GM19099 (cell line): ENCODE measurements around the gene RASSF5.

Experiments used
- POLR2A ChIP-seq: IDR thresholded peaks from 3 replicates; pipeline ENCODE4 v1.6.1; 2011; ENCODE audit warnings: low read depth; ENCODE audit not compliant: insufficient read length; ENCODE audit errors: extremely low read depth

The RASSF5 gene

GRCh38 chr1:206486995-206487788, 20.1 kb upstream of the RASSF5 start:
- no peak for TF ChIP-seq POLR2A

GRCh38 chr1:206487970-206488369, 19.4 kb upstream of the RASSF5 start:
- TF ChIP-seq POLR2A = no peak

GRCh38 chr1:206488466-206488865, 18.9 kb upstream of the RASSF5 start:
- no peak for TF ChIP-seq POLR2A

DNA sequence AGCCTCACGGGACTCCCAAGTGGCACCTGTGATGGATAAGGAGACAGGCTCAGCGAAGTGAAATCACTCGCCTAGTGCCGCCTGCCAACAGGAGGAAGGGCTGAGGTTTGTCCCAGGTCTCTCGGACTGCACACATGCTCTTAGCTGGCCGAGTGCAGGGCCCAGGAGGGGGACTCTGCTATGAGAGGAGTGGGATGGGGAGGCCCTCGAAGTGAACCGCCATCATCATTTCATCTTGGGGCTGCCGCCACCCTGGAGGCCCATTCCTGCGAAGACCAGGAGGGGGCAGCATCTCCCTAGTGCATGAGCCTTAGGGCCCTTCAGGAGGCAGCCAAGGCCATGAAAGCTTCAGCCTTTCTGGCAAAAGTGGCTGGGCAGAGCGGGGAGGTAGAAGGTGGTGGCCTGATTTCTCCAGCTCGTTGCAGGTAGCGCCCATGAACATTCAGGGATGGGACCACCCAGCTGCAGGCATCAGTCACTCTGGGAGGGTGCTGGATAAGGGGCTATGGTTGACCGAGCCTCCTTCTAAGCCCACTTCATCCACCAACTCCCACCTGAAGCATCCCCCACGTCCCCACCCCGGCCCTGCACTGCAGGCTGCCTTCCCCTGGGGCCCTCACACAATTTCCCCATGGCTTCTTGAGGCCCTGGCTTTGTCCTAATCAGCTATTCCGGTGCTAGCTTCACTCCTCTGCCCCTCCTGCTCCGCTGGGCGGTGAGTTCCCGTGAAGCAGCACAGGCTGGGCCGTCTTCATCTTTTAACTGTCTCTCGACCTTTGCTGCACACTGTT, 17.2 kb upstream of the RASSF5 start:
- no peak for TF ChIP-seq POLR2A

DNA sequence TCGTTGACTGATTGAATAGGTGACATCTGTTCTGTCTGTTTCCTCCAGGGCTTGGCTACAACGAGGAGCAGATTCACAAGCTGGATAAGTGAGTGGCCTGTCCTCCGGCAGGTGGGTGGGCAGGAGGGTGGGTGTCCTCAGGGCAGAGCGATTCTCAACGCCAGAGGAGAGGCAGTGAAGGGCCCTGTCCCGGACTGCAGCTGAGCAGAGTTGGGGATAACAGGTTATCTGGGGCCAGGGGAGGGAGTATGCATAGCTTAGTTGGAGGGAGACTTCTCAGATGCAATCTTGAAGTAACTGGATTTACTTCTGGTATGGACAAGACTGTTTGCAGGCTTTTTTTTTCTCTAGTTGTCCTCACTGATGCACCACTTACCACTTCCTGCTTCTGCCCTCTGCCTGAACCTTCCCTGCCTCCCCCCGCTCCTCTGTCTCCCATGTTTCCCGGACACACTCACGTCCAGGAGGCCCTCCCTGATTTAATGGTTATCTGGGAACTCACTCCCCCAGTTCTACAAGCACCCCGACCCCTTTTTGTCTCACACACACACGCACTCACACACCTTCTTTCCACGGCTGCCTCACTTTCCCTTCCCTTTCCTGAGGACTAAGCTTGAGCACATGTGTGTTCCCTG, 16.4 kb upstream of the RASSF5 start:
- no peak for TF ChIP-seq POLR2A

GRCh38 chr1:206491616-206492015, 15.7 kb upstream of the RASSF5 start:
- no peak for TF ChIP-seq POLR2A

DNA sequence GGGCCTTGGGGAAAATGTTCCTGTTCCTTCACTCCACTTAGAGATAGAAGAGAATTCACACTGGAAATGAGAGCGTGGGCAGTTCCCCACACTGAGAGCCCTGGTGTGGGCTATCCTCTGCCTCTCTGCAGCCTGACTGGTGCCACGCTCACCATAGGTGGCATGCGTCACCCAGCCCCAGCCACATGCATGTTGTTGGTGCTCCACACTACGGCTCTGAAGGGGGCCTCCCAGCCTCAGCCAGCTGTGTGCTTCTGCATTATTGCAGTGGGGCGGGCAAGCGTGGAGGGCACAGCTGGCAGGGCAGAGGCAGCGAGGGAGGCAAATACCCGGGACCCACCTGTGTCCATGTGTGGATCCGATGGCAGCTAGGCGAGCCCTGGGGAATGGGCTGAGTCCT, 14.7 kb upstream of the RASSF5 start:
- TF ChIP-seq POLR2A = no peak

DNA sequence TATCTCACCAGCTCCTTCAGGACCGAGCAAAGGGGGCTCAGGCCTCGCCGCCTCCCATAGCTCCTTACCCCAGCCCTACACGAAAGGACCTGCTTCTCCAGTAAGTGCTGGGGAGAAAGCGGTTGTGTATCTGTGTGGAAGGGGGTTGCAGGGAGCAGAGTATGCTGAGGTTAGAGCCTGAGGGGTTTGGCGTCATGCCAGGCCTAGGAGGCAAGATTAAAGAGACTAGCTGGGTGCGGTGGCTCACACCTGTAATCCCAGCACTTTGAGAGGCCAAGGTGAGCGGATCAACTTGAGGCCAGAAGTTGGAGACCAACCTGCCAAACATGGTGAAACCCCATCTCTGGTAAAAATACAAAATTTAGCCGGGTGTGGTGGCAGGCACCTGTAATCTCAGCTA, 14.1 kb upstream of the RASSF5 start:
- no peak for TF ChIP-seq POLR2A

GRCh38 chr1:206495011-206495461, 12.3 kb upstream of the RASSF5 start:
- no peak for TF ChIP-seq POLR2A

DNA sequence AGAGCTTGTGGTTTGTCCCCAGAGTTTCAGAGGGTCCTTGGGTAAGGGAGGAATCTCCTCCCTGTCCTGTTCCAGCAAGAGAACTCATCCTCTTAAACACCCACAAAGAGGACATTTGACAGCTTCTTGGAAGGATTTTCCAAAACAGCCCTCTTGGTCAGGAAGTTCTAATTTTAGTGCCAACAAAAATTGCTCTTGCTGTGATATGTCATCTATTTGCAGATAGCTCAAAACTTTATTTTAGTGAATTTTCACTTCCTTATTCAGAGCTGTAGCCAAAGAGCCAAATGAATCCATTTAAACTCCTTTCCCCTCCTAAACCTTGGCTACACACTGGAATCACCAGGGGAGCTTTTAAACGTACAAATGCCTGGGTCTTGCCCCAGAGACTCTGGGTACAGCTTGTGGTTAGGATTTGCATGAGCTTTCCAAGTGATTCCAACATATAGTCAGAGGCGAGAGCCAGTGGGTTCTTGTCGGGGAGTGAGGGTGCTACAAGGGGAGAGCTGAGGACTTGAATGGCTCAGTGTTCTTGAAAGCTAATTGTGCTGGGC, 11.8 kb upstream of the RASSF5 start:
- no peak for TF ChIP-seq POLR2A

GRCh38 chr1:206496131-206496793, 11.1 kb upstream of the RASSF5 start:
- TF ChIP-seq POLR2A = no peak

DNA sequence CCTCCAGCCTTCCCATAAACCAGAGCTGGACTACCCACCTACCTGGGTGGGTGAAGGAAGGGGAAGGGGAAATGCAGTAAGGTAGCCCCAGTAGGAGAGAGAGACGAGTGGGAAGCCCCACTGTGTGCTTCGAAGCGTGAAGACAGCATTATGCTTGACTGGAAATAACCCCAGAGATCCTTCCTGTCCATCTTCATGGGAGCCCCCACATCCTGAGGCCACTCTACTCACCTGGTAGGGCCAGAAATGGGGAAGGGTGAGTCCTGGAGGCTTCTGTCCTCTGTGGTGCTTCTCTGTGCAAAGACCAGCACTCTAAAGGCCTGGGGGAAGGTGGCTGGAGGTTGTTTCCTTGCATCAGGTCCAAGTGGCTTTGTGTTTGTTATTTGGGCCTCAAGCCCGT, 10.0 kb upstream of the RASSF5 start:
- TF ChIP-seq POLR2A = no peak

DNA sequence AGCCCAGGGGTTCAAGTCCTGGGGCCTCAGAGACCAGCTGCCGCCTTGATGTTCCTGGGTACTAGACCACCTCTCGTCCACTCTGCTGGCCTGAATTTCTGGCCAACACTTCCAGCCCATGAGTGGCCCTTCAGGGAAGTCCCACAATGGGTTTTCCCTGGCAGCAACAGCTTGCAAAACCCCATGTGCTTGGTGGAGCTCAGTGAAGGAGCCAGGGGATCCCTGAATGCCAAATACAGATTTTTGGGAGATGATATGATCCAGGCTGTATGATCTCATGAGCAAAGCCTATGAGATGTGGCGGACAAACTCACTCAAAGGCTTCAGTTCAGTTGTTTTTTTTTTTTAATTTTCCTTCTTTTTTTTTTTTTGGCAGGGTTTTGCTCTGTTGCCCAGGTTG, 9.6 kb upstream of the RASSF5 start:
- no peak for TF ChIP-seq POLR2A

GRCh38 chr1:206498685-206499084, 8.6 kb upstream of the RASSF5 start:
- TF ChIP-seq POLR2A = no peak

- no peak for TF ChIP-seq POLR2A
These were observed 7.3 kb upstream of the RASSF5 start for GRCh38 chr1:206500046-206500445.

- TF ChIP-seq POLR2A = no peak
These were observed 5.5 kb upstream of the RASSF5 start for GRCh38 chr1:206501881-206502280.

GRCh38 chr1:206502403-206502802, 4.9 kb upstream of the RASSF5 start:
- no peak for TF ChIP-seq POLR2A
